Inflammatory macrophage (primary cell): ENCODE data around the gene PLPP4.

Experiments used
- DNase-seq, 2 donors: peaks; one replicate each; pipeline ENCODE4 v3.0.0-alpha.2; 2020 to 2022

PLPP4 gene

GRCh38 chr10:120521880-120522279 is 64.9 kb downstream of the PLPP4 start:
- DNase-seq, result no peak

- DNase-seq, result no peak
Observed at GRCh38 chr10:120527691-120528090, 70.7 kb downstream of the PLPP4 start.

GRCh38 chr10:120530699-120531098 is 73.7 kb downstream of the PLPP4 start:
- no peak for DNase-seq

DNA sequence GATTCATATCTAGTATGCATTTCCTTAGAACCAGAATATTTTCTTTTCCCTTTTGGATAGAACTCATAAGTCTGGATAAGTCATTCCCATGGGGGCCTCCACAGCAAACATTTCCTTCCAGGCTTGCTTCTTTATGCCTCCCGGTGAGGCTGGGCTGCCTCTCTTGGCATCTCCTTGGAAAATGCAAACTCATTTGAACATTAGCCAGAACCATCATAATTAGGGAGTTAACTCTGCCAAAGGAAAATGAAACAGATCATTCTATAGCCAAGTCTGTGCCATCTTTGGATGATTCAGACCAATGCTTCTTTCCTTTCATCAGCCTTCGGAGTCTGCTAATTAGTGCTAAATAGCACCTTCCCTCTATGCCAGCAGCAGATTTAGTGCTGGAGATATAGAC is 81.1 kb downstream of the PLPP4 start:
- no peak for DNase-seq

DNA sequence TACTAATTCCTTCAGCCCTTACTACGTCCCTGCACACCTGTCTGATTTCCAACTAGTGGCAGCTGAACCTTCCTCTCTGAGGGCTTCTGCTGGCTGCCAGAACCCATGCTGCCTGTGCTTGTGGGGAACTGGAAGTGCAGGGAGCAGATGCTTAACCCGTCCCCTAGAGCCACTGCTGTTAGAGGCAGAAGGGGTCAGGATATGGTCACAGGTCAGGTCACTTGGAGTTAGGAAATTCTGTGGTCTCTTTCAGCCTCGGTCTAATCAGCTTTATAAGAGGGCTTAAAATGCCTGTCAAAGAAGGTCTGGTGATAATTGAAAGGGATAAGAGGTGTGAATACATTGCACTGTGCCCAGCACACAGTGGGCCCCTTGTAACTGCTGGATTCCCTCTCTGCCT is 82.0 kb downstream of the PLPP4 start:
- no peak for DNase-seq

DNA sequence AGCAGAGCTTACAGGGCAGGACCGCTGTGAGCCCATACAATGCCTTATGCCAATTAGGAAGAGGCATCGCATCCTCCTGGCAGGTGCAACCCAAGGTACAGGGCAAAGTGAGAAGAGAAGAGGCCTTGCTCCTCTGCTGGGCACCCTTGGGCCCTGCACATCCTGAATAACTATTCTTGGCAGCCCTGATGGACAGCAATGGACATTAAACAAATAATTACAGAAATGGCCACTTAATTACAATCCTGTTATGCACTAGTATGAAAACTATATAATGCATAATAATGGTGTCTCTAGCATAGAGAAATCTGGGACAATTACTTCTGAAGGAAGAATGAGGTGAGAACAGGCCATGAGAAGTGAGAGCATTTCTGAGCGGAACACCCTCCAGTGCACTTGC is 83.5 kb downstream of the PLPP4 start:
- no peak for DNase-seq

DNA sequence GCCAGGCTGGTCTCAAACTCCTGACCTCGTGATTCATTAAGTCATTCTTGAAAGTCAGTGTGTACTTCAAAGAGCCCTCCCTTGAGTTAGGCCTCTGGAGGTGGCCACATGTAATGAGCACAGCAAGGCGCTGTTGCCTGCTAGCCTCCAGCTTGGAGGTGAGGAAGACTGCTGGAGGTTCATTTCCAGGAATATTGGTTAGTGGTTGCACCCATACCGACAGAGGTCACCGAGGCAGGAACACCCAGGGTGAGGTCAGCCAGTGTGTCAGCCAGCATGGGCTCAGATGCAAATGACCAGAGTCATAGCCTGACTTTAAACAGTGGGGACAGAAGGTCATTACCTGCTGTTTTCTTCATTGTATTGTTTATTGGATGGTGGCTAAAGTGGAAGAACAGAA is 85.0 kb downstream of the PLPP4 start:
- DNase-seq, result no peak

- no peak for DNase-seq
Observed at GRCh38 chr10:120542591-120542990, 85.6 kb downstream of the PLPP4 start.

DNA sequence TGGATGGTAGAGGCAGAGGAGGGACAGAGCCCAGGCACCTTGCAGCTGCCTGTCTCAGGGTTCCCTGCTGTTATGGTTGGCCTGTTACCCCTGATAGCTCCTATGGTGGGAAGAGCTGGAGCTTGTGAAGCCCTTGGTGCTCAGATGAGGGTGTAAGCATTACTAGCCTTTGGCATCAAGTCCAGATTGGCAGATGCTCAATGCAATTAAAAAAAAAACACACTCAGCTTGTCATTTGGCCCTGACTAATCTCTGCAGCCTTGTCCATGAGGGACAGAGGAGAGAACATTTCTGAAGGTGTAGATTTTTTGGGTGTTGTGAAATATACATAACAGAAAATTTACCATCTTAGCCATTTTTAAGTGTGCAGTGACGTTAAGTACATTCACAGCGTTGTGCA is 86.3 kb downstream of the PLPP4 start:
- DNase-seq, result no peak

- no peak for DNase-seq
Observed at GRCh38 chr10:120548210-120548609, 91.2 kb downstream of the PLPP4 start.

- no peak for DNase-seq
Observed at GRCh38 chr10:120552262-120552661, 95.2 kb downstream of the PLPP4 start.

DNA sequence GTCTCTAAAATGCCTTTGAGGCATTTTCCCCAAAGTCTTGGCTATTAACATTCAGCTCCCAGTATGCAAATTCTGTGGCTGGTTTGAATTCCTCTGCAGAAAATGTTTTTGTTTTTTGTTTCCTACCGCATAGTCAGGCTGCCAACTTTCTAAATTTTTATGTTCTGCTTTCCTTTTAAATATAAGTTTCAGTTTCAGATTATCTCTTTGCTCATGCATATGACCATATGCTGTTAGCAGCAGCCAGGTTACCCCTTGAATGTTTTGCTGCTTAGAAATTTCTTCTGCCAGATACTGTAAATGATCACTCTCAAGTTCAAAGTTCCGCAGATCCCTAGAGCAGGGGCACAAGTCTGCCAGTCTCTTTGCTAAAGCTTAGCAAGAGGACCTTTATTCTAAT is 96.9 kb downstream of the PLPP4 start:
- DNase-seq, result no peak

GRCh38 chr10:120555436-120555835 is 98.4 kb downstream of the PLPP4 start:
- DNase-seq, result no peak

DNA sequence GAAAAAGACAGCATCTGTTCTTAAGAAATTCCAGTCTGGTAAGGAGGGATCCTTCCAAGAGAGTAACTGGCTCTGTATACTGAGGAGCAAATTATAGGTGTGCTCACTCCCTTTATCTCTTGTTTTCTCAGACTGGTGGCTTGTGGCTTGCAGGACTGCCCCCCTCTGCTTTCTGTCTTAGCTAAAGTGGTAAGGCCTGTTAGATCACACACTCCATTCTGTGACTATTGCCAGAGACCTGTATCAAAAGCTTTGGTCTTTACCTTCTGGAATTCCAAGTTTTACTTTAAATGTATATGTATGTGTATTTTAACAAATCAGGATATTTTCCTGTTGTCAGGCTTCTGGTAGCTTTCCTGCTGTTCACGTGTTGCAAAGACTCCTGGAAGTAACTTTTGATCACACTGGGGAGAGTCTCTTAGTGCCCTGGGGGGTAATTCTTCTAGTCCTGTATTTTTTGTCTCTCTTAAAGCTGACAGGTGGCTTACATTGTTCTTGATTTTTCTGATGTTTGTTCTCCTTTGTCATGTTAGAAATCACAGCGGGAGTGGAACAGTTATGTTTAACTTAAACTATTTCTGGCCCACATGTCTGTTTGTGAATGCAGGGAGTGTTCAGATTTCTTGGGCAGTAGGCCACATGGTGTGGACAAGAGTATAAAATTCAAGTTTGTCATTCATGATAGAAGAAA is 99.0 kb downstream of the PLPP4 start:
- no peak for DNase-seq

GRCh38 chr10:120557311-120557710 is 100.3 kb downstream of the PLPP4 start:
- DNase-seq, result no peak

- DNase-seq, result no peak
Observed at GRCh38 chr10:120559800-120560199, 102.8 kb downstream of the PLPP4 start.

GRCh38 chr10:120562956-120563355 is 105.9 kb downstream of the PLPP4 start:
- no peak for DNase-seq

- no peak for DNase-seq
Observed at GRCh38 chr10:120570418-120570817, 113.4 kb downstream of the PLPP4 start.

DNA sequence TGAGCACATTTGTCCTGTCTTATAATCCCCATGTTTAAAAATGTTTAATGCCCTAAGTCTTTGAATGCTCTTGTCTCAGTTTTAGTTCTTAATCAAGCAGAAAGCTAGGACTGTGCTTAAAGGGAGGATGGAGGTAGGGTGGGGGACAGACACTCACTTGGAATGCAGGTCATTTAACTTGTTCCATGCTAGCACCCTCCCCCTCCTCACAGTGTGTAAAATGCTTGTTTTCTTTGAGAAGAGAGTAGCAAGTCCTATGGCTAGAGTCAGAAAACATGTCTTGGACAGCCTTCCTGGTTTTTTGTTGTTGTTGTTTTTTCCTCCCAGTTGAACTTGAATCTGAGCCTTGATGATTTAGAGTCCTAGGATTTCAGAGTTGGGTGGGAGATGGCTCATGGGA is 114.2 kb downstream of the PLPP4 start:
- no peak for DNase-seq

- DNase-seq, result no peak
Observed at GRCh38 chr10:120572307-120572706, 115.3 kb downstream of the PLPP4 start.

DNA sequence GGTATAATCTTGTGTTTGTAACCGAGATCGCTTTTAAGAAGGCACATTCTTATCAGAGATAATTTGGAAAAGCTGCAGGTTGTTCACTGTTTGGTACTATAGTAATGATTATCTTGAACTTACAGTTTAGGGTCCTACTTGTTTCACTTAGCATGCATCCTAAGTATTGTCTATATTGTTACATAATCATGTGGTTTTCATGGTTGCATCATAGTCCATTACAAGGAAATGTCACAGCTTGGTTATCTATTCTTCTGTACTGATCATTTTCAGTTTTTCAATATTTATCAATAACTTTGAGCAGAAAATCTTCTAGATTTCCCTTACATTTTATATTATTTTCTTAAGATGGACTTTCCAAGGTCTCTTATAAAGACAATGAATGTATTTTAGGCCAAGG is 116.3 kb downstream of the PLPP4 start:
- peak in 1 of 2 donors; percentile 18 for DNase-seq

DNA sequence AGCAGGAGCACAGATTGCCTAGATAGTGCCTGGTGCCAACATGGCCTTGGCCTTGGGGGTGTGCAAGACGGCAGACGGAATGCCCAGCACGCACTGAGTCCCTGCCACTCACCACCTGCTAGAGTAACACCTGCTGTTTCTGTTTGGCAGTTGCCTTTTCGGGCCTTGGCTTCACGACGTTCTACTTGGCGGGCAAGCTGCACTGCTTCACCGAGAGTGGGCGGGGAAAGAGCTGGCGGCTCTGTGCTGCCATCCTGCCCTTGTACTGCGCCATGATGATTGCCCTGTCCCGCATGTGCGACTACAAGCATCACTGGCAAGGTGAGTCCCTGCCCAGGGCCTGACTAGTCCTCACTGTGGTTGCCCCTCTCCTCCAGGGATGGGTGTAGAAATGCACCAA is 118.0 kb downstream of the PLPP4 start:
- DNase-seq, result no peak

GRCh38 chr10:120575411-120575810 is 118.4 kb downstream of the PLPP4 start:
- no peak for DNase-seq

- DNase-seq, result no peak
Observed at GRCh38 chr10:120578134-120578533, 121.1 kb downstream of the PLPP4 start.

- no peak for DNase-seq
Observed at GRCh38 chr10:120578890-120579289, 121.9 kb downstream of the PLPP4 start.
